Breast epithelium (tissue), 4 donors: ENCODE measurements around the gene TNRC18. TPM values are rescaled to one million over a fixed set of nuclear protein-coding genes. Genes with fewer than 3 reads are reported as not detected.

Source experiments
- DNase-seq, 2 donors: peaks; one replicate each; pipeline ENCODE4 v3.0.0-alpha.2; 2019; ENCODE audit warnings: low spot score in 2 of 2
- H3K27ac ChIP-seq, 2 donors: fragments of 200-600 bp; sonication (generic) in 1 of 2; one replicate each; pipeline ENCODE4 v1.5.1; 2016 to 2019; ENCODE audit warnings: mild to moderate bottlenecking in 1 of 2
- H3K27me3 ChIP-seq, 2 donors: fragments of 200-600 bp; sonication (generic) in 1 of 2; one replicate each; pipeline versions ENCODE4 v1.5.1 to v1.6.0; 2017 to 2019; ENCODE audit warnings: control low read depth in 1 of 2, mild to moderate bottlenecking in 1 of 2
- H3K36me3 ChIP-seq: fragments of 200-600 bp; one replicate; pipeline ENCODE4 v1.5.1; 2019
- H3K4me1 ChIP-seq, 2 donors: fragments of 200-600 bp; sonication (generic); one replicate each; pipeline ENCODE4 v1.5.1; 2016 to 2019; ENCODE audit warnings: control low read depth in 1 of 2
- H3K4me3 ChIP-seq, 3 donors: fragments of 200-600 bp; sonication (generic); 1 replicate in 2 of 3; 2 replicates in 1 of 3; pipeline ENCODE4 v1.5.1; 2016 to 2019; ENCODE audit warnings: mild to moderate bottlenecking in 3 of 3, moderate library complexity in 2 of 3
- H3K9me3 ChIP-seq, 2 donors: fragments of 200-600 bp; sonication (generic) in 1 of 2; one replicate each; pipeline ENCODE4 v1.5.1; 2016 to 2019; ENCODE audit warnings: control low read depth in 1 of 2
- CTCF ChIP-seq, 3 donors: fragments of 450-650 bp; IDR thresholded peaks; one replicate each; pipeline ENCODE4 v1.5.1; 2016 to 2017; ENCODE audit warnings: antibody characterized with exemption in 3 of 3, mild to moderate bottlenecking in 3 of 3, moderate library complexity in 3 of 3
- POLR2A ChIP-seq: fragments of 450-650 bp; IDR thresholded peaks from one replicate; pipeline ENCODE4 v1.6.1; 2016; ENCODE audit warnings: antibody characterized with exemption, mild to moderate bottlenecking, moderate library complexity
- POLR2AphosphoS5 ChIP-seq, 3 donors: sonication (generic); formaldehyde crosslinking; IDR thresholded peaks; one replicate each; pipeline ENCODE4 v1.6.1; 2017; ENCODE audit warnings: antibody characterized with exemption in 3 of 3
- intact Hi-C: fragments of 100-400 bp; cut with DNase I; formaldehyde crosslinking; loops from one replicate; pipeline ENCODE4 v1.15.1; 2023; ENCODE audit warnings: low total_unique reads
- total RNA-seq, 3 donors: library from RNA; depleted of rRNA; stranded (reverse); fragments of >200 nt; gene quantifications; one replicate each; pipeline ENCODE4 v1.1.0, GENCODE V29; 2016

The TNRC18 gene
- total RNA-seq, 3 donors from 2014 or later, result 32.2 to 72.4 (median 36.9) TPM

- peaks cover 0 to 4% of the 10 kb centered on the region in 2 donors for H3K4me1 ChIP-seq
- no peaks in the 10 kb centered on the region for H3K27me3 ChIP-seq
- intact Hi-C loops, result no loop called here
- no peak for TF ChIP-seq POLR2A
- H3K36me3 ChIP-seq, result no peaks in the 10 kb centered on the region
- DNase-seq, result no peak
- no peaks in the 10 kb centered on the region for H3K9me3 ChIP-seq
- H3K4me3 ChIP-seq, result no peak overlapping the region
- peak overlapping the region; percentile 33 to 59 for H3K27ac ChIP-seq
Observed at GRCh38 chr7:5406957-5407945, 16.4 kb downstream of the TNRC18 start.

GRCh38 chr7:5404421-5404826 lies 19.2 kb downstream of the TNRC18 start:
- no peaks in the 10 kb centered on the region for H3K27me3 ChIP-seq
- H3K4me1 ChIP-seq, result no peaks in the 10 kb centered on the region
- no peaks in the 10 kb centered on the region for H3K9me3 ChIP-seq
- no peak for TF ChIP-seq POLR2AphosphoS5 (IDR thresholded peaks at IDR 0.05)
- TF ChIP-seq CTCF (IDR thresholded peaks at IDR 0.05), result no peak
- TF ChIP-seq POLR2A, result no peak
- H3K4me3 ChIP-seq, result no peak overlapping the region
- no peaks in the 10 kb centered on the region for H3K36me3 ChIP-seq
- H3K27ac ChIP-seq, result peak overlapping the region; percentile 21 to 55
- DNase-seq, result no peak
- intact Hi-C loops, result no loop called here

GRCh38 chr7:5403442-5403841 lies 20.2 kb downstream of the TNRC18 start:
- Histone ChIP-seq H3K27ac (no peak overlapping the region), H3K9me3 (no peaks in the 10 kb centered on the region), H3K4me1 (no peaks in the 10 kb centered on the region)

DNA sequence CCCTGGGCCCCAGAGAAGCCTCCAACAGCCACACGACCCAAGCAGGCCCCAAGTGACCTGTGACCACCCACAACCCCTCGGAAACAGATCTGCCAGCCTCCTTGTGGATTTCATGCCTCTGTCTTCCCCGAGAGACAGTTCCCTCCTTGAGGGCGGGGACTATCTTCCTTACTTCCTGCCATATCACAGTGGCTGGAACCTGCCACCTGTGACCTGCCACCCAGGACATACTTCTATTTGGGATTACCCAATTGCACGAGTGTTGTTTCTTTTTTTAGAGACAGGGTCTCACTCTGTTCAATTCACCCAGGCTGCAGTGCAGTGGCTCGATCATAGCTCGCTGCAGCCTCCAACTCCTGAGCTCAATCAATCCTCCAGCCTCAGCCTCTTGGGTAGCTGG lies 25.9 kb downstream of the TNRC18 start:
- intact Hi-C loops, result no loop called here
- no peaks in the 10 kb centered on the region for H3K27me3 ChIP-seq
- peak overlapping the region; percentile 89 to 97 for H3K27ac ChIP-seq
- TF ChIP-seq POLR2AphosphoS5 (IDR thresholded peaks at IDR 0.05), result no peak
- TF ChIP-seq CTCF (IDR thresholded peaks at IDR 0.05), result no peak
- TF ChIP-seq POLR2A, result no peak
- H3K4me3 ChIP-seq, result peak overlapping the region in 2 of 3 donors; percentile 41 to 74
- DNase-seq, result no peak
- H3K4me1 ChIP-seq, result peaks cover 0 to 4% of the 10 kb centered on the region in 2 donors
- no peaks in the 10 kb centered on the region for H3K9me3 ChIP-seq
- H3K36me3 ChIP-seq, result no peaks in the 10 kb centered on the region

More at GRCh38 chr7:5403442-5403841, 20.2 kb downstream of the TNRC18 start:
- no peaks in the 10 kb centered on the region for H3K36me3 ChIP-seq
- no peak overlapping the region for H3K4me3 ChIP-seq
- no peak for DNase-seq
- H3K27me3 ChIP-seq, result no peaks in the 10 kb centered on the region
- TF ChIP-seq POLR2AphosphoS5 (IDR thresholded peaks at IDR 0.05), result no peak
- TF ChIP-seq CTCF (IDR thresholded peaks at IDR 0.05), result no peak
- TF ChIP-seq POLR2A, result no peak
- intact Hi-C loops, result no loop called here

GRCh38 chr7:5396999-5397663 lies 26.5 kb downstream of the TNRC18 start:
- Histone ChIP-seq H3K27me3 (no peaks in the 10 kb centered on the region), H3K9me3 (no peaks in the 10 kb centered on the region), H3K27ac (peak overlapping the region; percentile 89 to 97), H3K4me1 (peaks cover 0 to 4% of the 10 kb centered on the region in 2 donors), H3K4me3 (peak overlapping the region; percentile 37 to 74 (median 41)), H3K36me3 (no peaks in the 10 kb centered on the region)
- no peak for TF ChIP-seq CTCF (IDR thresholded peaks at IDR 0.05)
- TF ChIP-seq POLR2A, result no peak
- peak; percentile 64 to 71 (median 70) for TF ChIP-seq POLR2AphosphoS5 (IDR thresholded peaks at IDR 0.05)
- intact Hi-C loops, result no loop called here
- DNase-seq, result peak; percentile 89 to 90
